ENCODE measurements around the gene TRIM54.

TRIM54 gene

DNA sequence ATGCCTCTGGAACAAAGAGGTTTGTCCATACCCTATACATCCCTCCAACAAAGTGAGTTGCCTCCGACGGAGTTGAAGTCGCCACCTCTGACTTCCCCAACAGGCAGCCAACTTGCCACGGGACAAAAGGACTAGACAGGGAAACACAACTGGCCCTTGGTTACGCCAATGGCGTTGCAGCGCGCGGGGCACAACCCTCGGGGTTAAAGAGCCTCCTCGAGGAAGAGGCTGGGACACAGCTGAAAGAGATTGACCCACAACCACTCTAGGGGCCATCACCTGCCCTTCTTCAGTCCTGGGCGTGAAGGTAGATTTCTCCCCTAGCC, 73.8 kb downstream of the TRIM54 start:
- peak in 1 of 2 donors; percentile 44 for DNase-seq (ENCODE audit: low read depth in 2 of 2)

GRCh38 chr2:27356382-27357181, 74.4 kb downstream of the TRIM54 start, which contains the start of gene GTF3C2:
Gene GTF3C2 (minus strand): TSS chr2:27356764. CDS start chr2:27343554, 13,210 bp downstream.
- DNase-seq (ENCODE audit: low read depth in 2 of 2), result peak; percentile 84 to 88

Measured in stimulated activated CD4-positive, alpha-beta T cell treated with anti-CD3 and anti-CD28 coated beads, Interleukin-4, amount 100 ng/mL, for 48 hours (primary cell).